ENCODE measurements around the gene LRP4. TPM values are rescaled to one million over a fixed set of nuclear protein-coding genes. Genes with fewer than 3 reads are reported as not detected.

LRP4 gene
- total and polyA plus RNA-seq, 2 of the 8 experiments (the other 6 are each of a cell fraction or from before 2014, with no cell fraction given): 5.4 to 22.1 TPM

- TF ChIP-seq CBX8 (IDR thresholded peaks at IDR 0.05; ENCODE audit: borderline replicate concordance, low read depth, low read length) (no peak), EZH2 (IDR thresholded peaks at IDR 0.05; ENCODE audit: low read depth, low read length, severe bottlenecking) (no peak)
Observed at GRCh38 chr11:46905806-46906205, 12.5 kb downstream of the LRP4 start (continued).
